HL-60/S4 treated with phorbol 12-myristate 13-acetate at 8.2 ng/mL for 4 days and 3 days (cell line): ENCODE results near the gene SLC49A4.

Source experiments
- in situ Hi-C: fragments of 300-500 bp; cut with MboI; formaldehyde crosslinking; loops from 2 replicates; pipeline ENCODE4 v1.15.0; 2022; ENCODE audit warnings: low sequenced_read_pairs

The SLC49A4 gene

DNA sequence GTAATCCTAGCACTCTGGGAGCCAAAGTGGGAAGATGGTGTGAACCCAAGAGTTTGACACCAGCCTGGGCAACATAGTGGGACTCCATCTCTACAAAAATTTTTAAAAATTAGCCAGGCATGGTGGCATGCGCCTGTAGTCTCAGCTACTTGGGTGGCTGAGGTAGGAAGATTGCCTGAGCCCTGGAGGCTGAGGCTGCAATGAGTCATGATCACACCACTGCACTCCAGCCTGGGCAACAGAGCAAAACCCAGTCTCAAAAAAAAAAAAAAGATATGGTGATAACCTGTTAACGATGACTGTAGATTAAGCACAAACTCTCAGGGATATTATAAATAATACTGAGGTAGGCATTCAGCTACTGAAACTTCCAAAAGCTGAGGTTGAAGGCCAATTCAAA lies 107.5 kb downstream of the SLC49A4 start:
- in situ Hi-C loops, result no loop called here

- in situ Hi-C loops, result no loop called here
Measured at GRCh38 chr3:122903171-122903570, 108.3 kb downstream of the SLC49A4 start.

DNA sequence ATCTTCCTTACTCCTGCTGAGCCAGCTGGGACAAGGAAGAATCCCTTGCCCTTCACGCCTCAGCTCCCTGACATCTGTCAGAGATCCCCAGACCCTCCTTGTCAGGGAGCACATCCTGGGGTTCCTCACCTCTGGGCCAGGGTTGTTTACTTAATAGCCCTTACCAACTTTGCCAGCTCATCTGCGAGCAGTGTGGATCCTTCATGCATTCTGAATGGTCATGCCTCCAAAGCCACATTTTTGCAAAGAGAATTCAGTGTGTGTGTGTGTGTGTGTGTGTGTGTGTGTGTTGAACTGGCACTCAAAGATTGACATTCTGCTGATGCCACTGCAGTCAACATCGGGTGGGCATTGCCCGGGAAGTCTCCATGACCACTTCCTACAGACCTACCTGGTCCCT lies 112.6 kb downstream of the SLC49A4 start:
- in situ Hi-C loops, result no loop called here

DNA sequence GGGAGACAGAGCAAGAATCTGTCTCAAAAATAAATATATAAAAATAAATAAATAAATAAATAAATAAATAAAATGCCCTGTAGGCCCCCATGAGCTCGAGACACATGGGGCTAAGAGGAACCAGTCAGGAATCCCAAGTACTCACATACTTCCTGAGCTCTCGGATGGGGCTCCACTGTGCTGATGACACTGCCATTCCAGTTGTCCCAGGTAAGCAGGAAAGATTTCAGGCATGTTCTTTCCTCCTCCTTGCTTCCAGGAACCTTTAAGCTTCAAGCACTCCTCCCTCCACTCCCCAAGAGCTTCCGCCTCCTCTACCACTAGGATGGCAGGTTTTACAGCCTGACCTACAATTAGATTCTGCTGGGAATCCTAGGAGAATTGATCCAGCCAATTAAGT lies 113.4 kb downstream of the SLC49A4 start:
- in situ Hi-C loops, result no loop called here

DNA sequence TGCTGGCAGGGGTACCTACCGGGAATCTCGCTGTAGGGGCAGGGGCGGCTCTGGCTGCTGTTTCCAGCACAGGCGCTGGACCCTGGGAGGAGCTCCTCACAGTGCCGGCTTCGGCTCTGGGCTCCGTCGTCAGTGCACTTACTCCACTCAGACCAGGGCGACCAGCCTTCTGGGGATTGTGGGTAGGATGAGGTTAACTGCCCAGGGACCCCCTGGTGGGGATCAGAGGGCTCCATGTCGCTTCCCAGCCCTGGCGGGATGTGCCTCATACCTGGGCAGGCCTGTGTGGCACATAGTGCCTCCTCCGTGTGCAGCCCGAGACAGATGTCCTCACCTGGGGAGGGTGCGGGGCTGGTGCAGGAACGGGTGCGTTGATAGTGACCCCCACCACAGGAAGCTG lies 117.0 kb downstream of the SLC49A4 start:
- in situ Hi-C loops, result no loop called here

GRCh38 chr3:122912772-122913538 lies 118.1 kb downstream of the SLC49A4 start:
- in situ Hi-C loops, result no loop called here

GRCh38 chr3:122913539-122914100 lies 118.8 kb downstream of the SLC49A4 start:
- in situ Hi-C loops, result no loop called here

DNA sequence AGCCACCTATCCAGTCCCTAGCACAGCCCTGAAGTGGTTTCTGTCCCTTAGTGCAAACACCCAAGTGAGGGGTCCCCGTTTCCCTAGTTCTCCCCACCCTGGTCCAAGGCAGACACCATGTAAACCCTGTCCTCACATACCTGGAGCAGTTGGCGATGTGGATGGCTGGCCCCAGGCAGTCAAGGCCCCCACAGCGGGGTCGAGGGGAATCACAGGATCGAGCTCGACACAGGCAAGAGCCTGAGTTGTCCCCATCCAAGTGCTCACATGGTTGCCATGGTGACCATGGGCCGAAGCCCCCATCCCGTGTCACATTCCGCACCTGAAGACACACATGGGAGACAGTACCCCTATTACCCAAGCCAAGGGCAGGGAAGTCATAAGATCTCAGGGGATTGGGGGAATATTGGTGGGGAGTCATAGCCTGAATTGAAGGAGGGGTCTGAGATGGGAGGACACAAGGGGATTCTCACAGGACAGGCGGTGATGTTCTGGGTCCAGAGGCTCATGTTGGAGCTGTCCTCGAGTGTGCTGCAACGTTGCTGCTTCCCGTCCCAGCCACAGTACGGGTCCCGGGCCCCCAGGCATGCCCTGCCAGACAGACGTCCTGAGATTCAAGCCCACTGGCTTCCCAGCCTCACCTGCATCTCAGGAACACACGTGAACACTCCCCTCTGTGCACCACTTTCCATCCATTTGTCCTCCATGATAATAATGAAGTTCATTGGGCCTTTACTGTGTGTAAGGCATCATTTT lies 120.6 kb downstream of the SLC49A4 start:
- in situ Hi-C loops, result no loop called here

GRCh38 chr3:122916084-122916483 lies 121.2 kb downstream of the SLC49A4 start:
- in situ Hi-C loops, result no loop called here

GRCh38 chr3:122916580-122916979 lies 121.7 kb downstream of the SLC49A4 start:
- in situ Hi-C loops, result no loop called here

DNA sequence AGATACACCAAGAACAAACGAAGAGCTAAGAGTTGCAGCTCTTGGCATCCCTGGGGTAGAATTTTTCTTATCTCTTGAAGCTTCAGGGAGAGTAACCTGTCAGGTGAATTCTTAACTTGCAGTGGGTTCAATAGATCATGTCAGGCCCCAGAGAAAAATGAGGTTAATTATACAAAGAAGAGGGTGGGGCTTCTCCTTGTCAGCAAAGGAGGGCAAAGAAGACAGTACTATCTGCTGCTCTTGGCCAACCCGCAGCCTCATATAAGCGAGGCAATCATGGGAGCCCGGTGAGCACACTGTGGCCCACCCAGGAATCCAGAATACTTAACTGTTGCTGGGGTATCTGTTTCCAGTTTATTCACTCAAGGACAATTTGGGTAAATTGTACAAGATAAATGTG lies 122.5 kb downstream of the SLC49A4 start:
- in situ Hi-C loops, result no loop called here

DNA sequence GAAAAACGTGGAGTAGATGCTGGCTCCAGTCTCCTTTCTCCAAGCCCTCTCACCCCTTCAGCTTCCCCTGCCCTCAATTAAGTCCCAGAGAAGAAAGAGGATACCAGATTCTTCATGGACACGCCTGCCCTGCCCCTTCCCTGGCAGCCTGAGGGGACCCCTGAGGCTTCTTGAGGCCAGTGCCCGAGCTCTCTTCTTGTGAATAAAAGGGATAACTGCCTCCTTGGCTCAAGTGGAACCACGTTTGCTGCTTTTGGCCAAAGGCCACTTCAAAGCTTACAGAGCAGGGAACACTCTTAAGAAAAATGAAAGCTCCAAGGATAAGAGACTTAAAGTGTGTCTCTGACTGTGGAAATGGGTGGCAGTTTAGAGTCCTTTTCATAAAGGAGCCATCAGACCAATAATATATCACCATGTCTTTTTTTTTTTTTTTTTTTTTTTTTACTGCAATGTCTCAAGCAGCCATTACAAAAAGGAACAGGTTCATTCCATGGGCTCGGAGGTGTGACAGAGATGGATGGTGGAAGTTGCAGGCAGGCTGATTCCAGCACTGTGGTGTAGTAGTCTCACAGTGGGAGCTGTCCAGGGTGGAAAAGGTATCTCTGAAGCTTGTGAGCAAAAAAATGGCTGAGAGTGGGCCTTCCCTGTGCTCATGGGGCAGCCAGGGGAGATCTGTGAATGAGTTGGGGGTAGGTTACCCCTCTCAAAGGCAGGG lies 123.9 kb downstream of the SLC49A4 start:
- in situ Hi-C loops, result no loop called here

DNA sequence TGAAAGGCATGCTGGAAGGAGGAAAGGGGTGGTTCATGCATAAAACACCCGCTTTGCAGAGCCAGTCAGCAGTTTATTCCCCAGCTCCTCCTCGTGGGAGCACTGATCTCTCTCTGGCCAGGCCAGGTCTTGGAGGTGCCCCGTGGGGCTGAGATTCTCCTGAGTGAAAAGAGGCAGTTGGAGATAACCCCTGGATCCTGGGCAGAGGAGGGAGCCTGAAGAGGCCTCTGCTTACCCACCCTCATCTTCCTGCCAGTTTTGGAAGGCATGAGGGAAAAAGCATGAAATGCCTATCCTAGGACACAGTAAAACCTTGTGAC lies 124.4 kb downstream of the SLC49A4 start:
- in situ Hi-C loops, result no loop called here

DNA sequence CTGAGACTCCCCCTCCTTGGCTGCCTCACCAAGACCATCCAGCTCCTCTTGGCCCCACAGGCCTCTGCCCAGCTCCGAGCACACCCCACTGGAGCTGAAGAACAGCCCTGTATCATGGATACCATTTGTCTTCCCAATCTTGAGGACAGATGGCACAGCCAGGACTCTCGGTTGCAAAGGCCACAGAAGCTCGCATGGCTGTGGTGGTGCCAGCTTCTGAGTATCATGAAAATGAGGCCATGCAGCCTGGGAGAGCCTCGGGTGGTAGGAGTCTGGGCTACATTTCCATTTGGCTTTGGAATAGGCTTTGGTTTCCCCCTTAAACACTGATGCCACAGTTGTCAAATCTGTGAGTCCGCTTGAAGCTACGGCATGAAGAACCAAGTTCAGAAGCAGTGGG lies 126.1 kb downstream of the SLC49A4 start:
- in situ Hi-C loops, result no loop called here

DNA sequence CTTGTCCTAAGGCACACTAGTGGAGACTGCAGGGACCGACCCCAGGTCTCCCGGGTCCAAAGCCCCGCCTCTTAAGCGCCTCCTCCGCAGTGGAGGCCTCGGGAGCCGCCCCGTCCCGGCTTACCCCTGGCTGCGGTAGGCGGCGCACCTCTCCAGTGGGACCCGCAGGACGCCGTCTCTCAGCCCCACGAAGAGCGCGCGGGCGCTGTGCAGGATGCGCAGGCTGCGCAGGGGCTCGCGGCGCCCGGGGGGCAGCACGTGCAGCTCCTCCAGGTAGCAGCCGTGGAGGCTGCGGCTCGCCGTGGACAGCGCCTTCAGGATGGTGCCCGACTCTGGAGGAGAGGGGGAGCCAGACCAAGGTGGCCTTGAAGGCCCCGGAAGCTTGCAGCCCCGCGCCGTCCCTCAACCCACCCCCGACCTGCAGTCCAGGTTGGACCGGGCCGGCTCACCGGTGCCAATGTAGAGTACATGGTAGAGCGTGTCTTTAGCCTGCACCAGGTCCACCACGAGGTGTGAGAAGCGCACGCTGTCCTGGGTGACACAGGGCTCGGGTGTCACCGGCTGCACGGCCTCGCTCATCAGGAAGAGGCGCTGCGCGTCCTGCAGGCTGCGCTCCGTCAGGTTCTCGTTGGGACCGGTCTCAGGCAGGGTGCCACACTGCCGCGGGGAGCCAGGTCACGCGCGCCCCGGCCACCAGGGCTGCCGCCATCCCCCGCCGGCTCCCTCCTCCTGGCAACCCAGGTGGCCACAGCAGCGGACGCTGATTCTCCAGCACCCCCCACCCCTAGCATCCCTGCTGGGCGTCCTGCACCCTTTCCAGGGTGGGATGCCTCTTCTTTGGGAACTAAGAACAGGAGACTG lies 127.2 kb downstream of the SLC49A4 start:
- in situ Hi-C loops, result no loop called here

DNA sequence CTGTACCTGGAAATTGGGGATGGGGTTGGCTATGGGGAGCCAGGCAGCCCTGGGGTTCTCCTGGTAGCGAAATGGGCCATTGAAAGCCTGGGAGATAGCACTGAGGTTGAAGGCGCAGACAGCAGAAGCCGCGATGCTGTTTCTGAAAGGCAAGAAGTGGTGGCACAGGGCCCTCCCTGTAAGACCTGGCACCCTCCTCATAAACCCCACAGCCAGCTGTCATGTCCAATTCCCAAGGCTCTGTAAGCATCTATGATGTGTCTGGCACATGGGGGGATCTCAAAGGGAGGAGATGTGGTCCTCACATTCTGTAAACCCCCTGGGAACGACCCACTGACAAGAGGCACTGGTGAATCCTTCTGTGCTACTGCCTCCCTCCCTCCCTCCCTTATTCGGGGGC lies 128.7 kb downstream of the SLC49A4 start:
- in situ Hi-C loops, result no loop called here

GRCh38 chr3:122924056-122924455 lies 129.2 kb downstream of the SLC49A4 start:
- in situ Hi-C loops, result no loop called here

GRCh38 chr3:122925756-122926155 lies 130.9 kb downstream of the SLC49A4 start:
- in situ Hi-C loops, result no loop called here

DNA sequence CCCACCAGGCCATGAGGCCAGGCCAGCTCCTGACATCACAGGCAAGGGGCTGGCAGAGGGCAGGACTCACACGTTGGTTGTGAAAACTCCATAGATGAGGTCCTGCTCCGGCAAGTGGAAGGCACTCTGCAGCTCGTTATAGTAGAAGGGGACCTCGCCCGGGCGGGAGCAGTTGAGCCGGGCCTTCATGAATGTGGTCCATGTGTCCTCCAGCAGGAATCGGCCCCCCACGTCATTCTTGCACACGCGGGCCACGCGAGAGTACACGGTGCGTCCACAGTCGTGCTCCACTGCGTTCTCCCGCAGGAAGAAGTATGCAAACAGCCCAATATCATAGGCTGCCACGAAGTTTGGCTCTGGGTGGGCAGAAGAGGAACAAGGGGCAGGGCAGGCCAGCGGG lies 131.5 kb downstream of the SLC49A4 start:
- in situ Hi-C loops, result no loop called here

- in situ Hi-C loops, result no loop called here
Measured at GRCh38 chr3:122926811-122927210, 131.9 kb downstream of the SLC49A4 start.

GRCh38 chr3:122927726-122928125 lies 132.9 kb downstream of the SLC49A4 start:
- in situ Hi-C loops, result no loop called here
